Measurements from ENCODE around the gene RASAL2. TPM values are rescaled to one million over a fixed set of nuclear protein-coding genes. Genes with fewer than 3 reads are reported as not detected.

Gene RASAL2
- total and polyA plus RNA-seq, 2 donors (not counting 1 experiment from before 2014, with no cell fraction given): 11.9 to 21.8 TPM

DNA sequence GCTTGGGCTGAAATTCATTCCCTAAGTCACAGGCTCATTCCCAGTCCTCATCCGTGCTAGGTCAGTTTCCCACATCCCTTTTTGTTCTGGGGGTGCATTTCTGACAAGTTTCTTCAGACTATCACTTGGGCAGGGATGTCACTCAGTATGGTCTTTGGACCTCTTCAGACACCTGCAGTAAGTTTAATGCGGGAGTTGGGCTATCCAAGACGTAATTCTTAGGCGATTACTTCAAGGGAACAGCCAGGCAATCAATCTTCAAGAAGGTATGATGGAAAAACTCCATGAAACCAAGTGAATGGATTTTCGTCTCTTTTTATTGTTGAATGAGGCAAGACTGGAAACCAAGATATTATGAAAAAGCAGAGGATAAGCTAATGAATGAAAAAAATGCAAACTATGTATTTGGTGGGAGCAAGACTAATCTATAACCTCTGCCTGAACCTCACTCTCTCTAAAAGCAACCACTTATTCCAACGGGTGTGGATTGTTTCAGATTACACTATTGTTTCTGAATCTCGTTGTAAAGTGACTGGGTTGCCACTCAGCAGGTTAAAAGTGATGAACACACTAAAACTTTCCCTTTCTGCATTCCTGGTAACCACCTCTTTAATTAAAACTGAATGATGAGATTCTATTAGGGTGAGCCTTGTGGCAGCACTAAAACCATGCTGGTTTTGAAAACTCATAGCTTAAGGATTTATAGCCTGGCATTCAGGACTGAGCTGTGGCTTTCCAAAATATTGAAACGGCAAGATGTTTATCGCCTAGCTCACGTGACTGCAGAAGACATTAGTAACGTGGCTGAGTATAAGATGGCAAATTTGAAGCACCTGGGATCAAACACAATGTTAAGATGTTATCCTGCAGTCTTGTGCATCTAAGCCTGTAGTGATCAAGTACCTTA is 1.1 kb downstream of the RASAL2 start:
- TF ChIP-seq, protein P1, sequence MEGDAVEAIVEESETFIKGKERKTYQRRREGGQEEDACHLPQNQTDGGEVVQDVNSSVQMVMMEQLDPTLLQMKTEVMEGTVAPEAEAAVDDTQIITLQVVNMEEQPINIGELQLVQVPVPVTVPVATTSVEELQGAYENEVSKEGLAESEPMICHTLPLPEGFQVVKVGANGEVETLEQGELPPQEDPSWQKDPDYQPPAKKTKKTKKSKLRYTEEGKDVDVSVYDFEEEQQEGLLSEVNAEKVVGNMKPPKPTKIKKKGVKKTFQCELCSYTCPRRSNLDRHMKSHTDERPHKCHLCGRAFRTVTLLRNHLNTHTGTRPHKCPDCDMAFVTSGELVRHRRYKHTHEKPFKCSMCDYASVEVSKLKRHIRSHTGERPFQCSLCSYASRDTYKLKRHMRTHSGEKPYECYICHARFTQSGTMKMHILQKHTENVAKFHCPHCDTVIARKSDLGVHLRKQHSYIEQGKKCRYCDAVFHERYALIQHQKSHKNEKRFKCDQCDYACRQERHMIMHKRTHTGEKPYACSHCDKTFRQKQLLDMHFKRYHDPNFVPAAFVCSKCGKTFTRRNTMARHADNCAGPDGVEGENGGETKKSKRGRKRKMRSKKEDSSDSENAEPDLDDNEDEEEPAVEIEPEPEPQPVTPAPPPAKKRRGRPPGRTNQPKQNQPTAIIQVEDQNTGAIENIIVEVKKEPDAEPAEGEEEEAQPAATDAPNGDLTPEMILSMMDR (conservative IDR thresholded peaks at IDR 0.05 in 1 of 2, IDR thresholded peaks at IDR 0.05 in 1 of 2; ENCODE audit: low read depth in 1 of 2, low read length in 2 of 2): peak in 1 of 2 donors; percentile 2
- TF ChIP-seq EZH2 (IDR thresholded peaks at IDR 0.05; ENCODE audit: low read length, missing control alignments): no peak
- peak overlapping the region; percentile 71 to 98 (median 78) for H3K4me3 ChIP-seq (replicated peaks in 1 of 4; ENCODE audit: control extremely low read depth in 1 of 4, insufficient read depth in 1 of 4, low read depth in 3 of 4, low read length in 4 of 4)
- H3K36me3 ChIP-seq (ENCODE audit: control insufficient read depth, insufficient read depth, low read length): no peaks in the 10 kb centered on the region
- H4K20me1 ChIP-seq (ENCODE audit: control insufficient read depth, extremely low read depth, insufficient read depth, low read length): no peaks in the 10 kb centered on the region
- H3K27ac ChIP-seq (ENCODE audit: insufficient read depth, low read length): peak overlapping the region; percentile 88
- peak; percentile 22 to 87 for DNase-seq (ENCODE audit: low read depth in 2 of 2)
- H3K4me2 ChIP-seq (ENCODE audit: extremely low read depth, insufficient read depth, low read length): peak overlapping the region; percentile 88
- peaks cover 13% of the 10 kb centered on the region for H3K4me1 ChIP-seq (ENCODE audit: control insufficient read depth, extremely low read depth, insufficient read depth, low read length)
- no peaks in the 10 kb centered on the region for H3K9me3 ChIP-seq (ENCODE audit: control insufficient read depth, insufficient read depth, low read depth, low read length)
- H3K9ac ChIP-seq (ENCODE audit: insufficient read depth, low read length): peak overlapping the region; percentile 89
- peak overlapping the region; percentile 67 for H2AFZ ChIP-seq (ENCODE audit: low read length)
- peaks cover 58% of the 10 kb centered on the region for H3K79me2 ChIP-seq (ENCODE audit: control insufficient read depth, insufficient read depth, low read length)
- H3K27me3 ChIP-seq (ENCODE audit: control insufficient read depth, insufficient read depth, low read length): no peaks in the 10 kb centered on the region

DNA sequence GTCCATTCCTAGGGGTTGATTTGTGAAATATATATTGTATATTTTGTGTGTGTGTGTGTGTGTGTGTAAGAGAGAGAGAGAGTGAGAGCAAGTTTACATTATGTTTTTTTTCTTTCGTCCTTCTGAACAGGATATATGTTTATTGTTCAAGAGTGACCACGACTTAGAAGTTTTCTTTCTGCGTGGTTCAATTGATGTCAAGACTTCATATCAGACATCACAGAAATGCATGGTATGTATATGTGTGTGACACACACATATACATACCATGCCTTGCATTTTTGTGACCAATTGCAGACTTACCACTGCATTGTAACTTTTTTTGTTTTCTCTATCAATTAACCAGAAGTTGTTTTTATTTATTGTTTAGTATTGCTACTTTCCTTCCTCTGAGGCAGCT is 2.5 kb downstream of the RASAL2 start:
- peak in 1 of 2 donors; percentile 31 for DNase-seq (ENCODE audit: low read depth in 2 of 2)
- Histone ChIP-seq H3K4me3 (replicated peaks in 1 of 4; ENCODE audit: control extremely low read depth in 1 of 4, insufficient read depth in 1 of 4, low read depth in 3 of 4, low read length in 4 of 4) (peak overlapping the region; percentile 71 to 98 (median 78)), H3K27ac (ENCODE audit: insufficient read depth, low read length) (no peak overlapping the region), H4K20me1 (ENCODE audit: control insufficient read depth, extremely low read depth, insufficient read depth, low read length) (no peaks in the 10 kb centered on the region), H3K27me3 (ENCODE audit: control insufficient read depth, insufficient read depth, low read length) (no peaks in the 10 kb centered on the region), H3K4me2 (ENCODE audit: extremely low read depth, insufficient read depth, low read length) (peak overlapping the region; percentile 88), H3K4me1 (ENCODE audit: control insufficient read depth, extremely low read depth, insufficient read depth, low read length) (peaks cover 19% of the 10 kb centered on the region), H3K79me2 (ENCODE audit: control insufficient read depth, insufficient read depth, low read length) (peaks cover 68% of the 10 kb centered on the region), H3K9me3 (ENCODE audit: control insufficient read depth, insufficient read depth, low read depth, low read length) (no peaks in the 10 kb centered on the region), H3K9ac (ENCODE audit: insufficient read depth, low read length) (no peak overlapping the region), H3K36me3 (ENCODE audit: control insufficient read depth, insufficient read depth, low read length) (no peaks in the 10 kb centered on the region), H2AFZ (ENCODE audit: low read length) (no peak overlapping the region)
- TF ChIP-seq, protein P1 (conservative IDR thresholded peaks at IDR 0.05 in 1 of 2, IDR thresholded peaks at IDR 0.05 in 1 of 2; ENCODE audit: low read depth in 1 of 2, low read length in 2 of 2): no peak
- no peak for TF ChIP-seq EZH2 (IDR thresholded peaks at IDR 0.05; ENCODE audit: low read length, missing control alignments)

DNA sequence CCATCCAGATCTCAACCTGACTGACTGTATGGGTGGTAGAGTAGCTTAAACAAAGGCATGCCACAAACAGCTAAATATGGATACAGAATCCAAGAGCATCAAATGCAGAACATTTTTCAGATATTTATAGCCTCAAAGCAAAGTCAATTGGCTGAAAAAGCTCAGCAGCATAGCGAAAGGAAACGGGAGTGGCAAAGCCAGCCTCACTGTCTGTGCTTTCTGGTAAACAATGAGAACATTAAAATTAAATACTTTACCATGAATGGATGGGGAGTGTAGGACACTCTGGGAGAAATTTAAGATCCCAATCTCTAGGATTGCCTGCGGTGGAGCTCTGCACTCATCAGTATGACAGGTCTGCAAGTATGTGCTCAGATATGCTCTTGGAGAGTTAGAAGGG is 4.4 kb downstream of the RASAL2 start:
- TF ChIP-seq EZH2 (IDR thresholded peaks at IDR 0.05; ENCODE audit: low read length, missing control alignments): no peak
- TF ChIP-seq, protein P1 (conservative IDR thresholded peaks at IDR 0.05 in 1 of 2, IDR thresholded peaks at IDR 0.05 in 1 of 2; ENCODE audit: low read depth in 1 of 2, low read length in 2 of 2): no peak
- Histone ChIP-seq H3K4me2 (ENCODE audit: extremely low read depth, insufficient read depth, low read length) (peak overlapping the region; percentile 78), H3K36me3 (ENCODE audit: control insufficient read depth, insufficient read depth, low read length) (no peaks in the 10 kb centered on the region), H3K9me3 (ENCODE audit: control insufficient read depth, insufficient read depth, low read depth, low read length) (no peaks in the 10 kb centered on the region), H3K27ac (ENCODE audit: insufficient read depth, low read length) (no peak overlapping the region), H3K27me3 (ENCODE audit: control insufficient read depth, insufficient read depth, low read length) (no peaks in the 10 kb centered on the region), H3K79me2 (ENCODE audit: control insufficient read depth, insufficient read depth, low read length) (peaks cover 80% of the 10 kb centered on the region), H3K4me3 (replicated peaks in 1 of 4; ENCODE audit: control extremely low read depth in 1 of 4, insufficient read depth in 1 of 4, low read depth in 3 of 4, low read length in 4 of 4) (peak overlapping the region in 2 of 4 experiments; percentile 0 to 1), H4K20me1 (ENCODE audit: control insufficient read depth, extremely low read depth, insufficient read depth, low read length) (no peaks in the 10 kb centered on the region), H3K9ac (ENCODE audit: insufficient read depth, low read length) (no peak overlapping the region), H3K4me1 (ENCODE audit: control insufficient read depth, extremely low read depth, insufficient read depth, low read length) (peaks cover 19% of the 10 kb centered on the region), H2AFZ (ENCODE audit: low read length) (peak overlapping the region; percentile 14)
- peak; percentile 23 to 42 for DNase-seq (ENCODE audit: low read depth in 2 of 2)
